Peyer's patch (tissue), 4 donors: ENCODE results near the gene CST9L. TPM values are rescaled to one million over a fixed set of nuclear protein-coding genes. Genes with fewer than 3 reads are reported as not detected.

Experiments
- DNase-seq, 3 donors: peaks; one replicate each; pipeline ENCODE4 v3.0.0-alpha.2; 2017 to 2019
- H3K27ac ChIP-seq, 4 donors: fragments of 200-600 bp; sonication (generic); one replicate each; pipeline ENCODE4 v1.5.1; 2016 to 2019
- H3K27me3 ChIP-seq, 2 donors: fragments of 200-600 bp; sonication (generic); one replicate each; pipeline ENCODE4 v1.5.1; 2019
- H3K36me3 ChIP-seq, 3 donors: fragments of 200-600 bp; sonication (generic); one replicate each; pipeline ENCODE4 v1.5.1; 2016 to 2019
- H3K4me1 ChIP-seq, 4 donors: fragments of 200-600 bp; sonication (generic); one replicate each; pipeline ENCODE4 v1.5.1; 2016 to 2019
- H3K4me3 ChIP-seq, 4 donors: fragments of 200-600 bp; sonication (generic); 1 replicate in 3 of 4; 2 replicates in 1 of 4; pipeline ENCODE4 v1.5.1; 2016 to 2019; ENCODE audit warnings: mild to moderate bottlenecking in 1 of 4
- H3K9me3 ChIP-seq, 4 donors: fragments of 200-600 bp; sonication (generic); one replicate each; pipeline ENCODE4 v1.5.1; 2016 to 2019; ENCODE audit warnings: mild to moderate bottlenecking in 1 of 4
- CTCF ChIP-seq, 6 experiments: fragments of 450-650 bp in 4 of 6; fragments of 200-600 bp in 2 of 6; sonication (generic) in 1 of 6; IDR thresholded peaks; one replicate each; pipeline ENCODE4 v1.5.1; 2017 to 2019; ENCODE audit warnings: antibody characterized with exemption in 6 of 6, mild to moderate bottlenecking in 3 of 6, moderate library complexity in 1 of 6
- POLR2A ChIP-seq, 2 donors: fragments of 450-650 bp; IDR thresholded peaks; one replicate each; pipeline ENCODE4 v1.5.1; 2017; ENCODE audit warnings: antibody characterized with exemption in 2 of 2, mild to moderate bottlenecking in 2 of 2, moderate library complexity in 2 of 2
- total RNA-seq, 4 donors: library from RNA; depleted of rRNA; stranded (reverse); fragments of >200 nt; gene quantifications; one replicate each; pipeline ENCODE4 v1.1.0, GENCODE V29; 2016

The CST9L gene
- total RNA-seq, 4 donors from 2014 or later: not detected

DNA sequence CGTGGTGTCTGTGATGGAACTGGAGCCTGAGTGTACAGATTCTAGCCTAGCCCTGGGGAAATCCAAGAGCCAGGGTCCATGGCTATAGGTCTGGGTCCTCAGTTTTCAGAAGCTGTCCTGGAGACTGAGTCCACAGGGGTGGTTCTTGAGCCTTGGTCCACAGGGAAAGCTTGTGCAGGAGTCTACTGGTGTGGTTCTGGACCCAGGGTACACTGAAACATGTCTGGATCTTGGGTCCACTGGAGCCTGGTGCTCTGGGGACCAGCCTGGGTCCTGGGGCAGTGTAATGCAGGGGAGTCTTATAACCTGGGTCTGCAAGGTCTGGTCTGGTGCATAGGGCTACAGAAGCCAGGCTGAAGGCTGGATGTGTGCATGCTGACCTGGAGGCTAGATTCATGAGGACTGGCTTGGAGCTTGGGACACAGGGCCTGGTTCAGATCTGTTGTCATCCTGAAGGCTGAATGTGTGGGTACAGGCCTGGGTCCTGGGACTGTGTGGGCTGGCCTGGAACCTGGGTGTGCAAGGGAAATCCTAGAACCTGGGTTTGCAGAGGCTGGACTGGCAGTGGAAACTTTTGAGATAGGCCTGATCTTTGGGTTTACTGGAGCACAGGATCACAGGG is 5.5 kb downstream of the CST9L start:
- no peaks in the 10 kb centered on the region for H3K27me3 ChIP-seq
- TF ChIP-seq POLR2A (IDR thresholded peaks at IDR 0.05) (no peak), CTCF (IDR thresholded peaks at IDR 0.05) (no peak)
- H3K4me3 ChIP-seq: no peak overlapping the region
- H3K27ac ChIP-seq: no peak overlapping the region
- H3K36me3 ChIP-seq: no peaks in the 10 kb centered on the region
- H3K4me1 ChIP-seq: no peaks in the 10 kb centered on the region
- DNase-seq: no peak
- H3K9me3 ChIP-seq: peaks cover 0 to 8% (median 0%) of the 10 kb centered on the region in 4 donors

DNA sequence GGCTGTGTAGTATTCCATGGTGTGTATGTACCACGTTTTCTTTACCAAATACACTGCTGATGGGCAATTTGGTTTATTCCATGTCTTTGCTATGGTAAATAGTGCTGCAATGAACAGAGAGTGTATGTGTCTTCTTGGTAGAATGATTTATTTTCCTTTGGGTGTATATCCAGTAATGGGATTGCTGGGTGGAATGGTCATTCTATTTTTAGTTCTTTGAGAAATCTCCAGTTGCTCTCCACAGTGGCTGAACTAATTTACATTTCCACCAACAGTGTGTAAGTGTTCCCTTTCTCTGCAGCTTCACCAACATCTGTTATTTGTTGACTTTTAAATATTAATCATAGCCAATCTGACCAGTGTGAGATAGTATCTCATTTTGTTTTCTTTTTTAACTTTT is 13.9 kb downstream of the CST9L start:
- no peaks in the 10 kb centered on the region for H3K9me3 ChIP-seq
- DNase-seq: no peak
- H3K4me1 ChIP-seq: no peaks in the 10 kb centered on the region
- no peak overlapping the region for H3K27ac ChIP-seq
- H3K4me3 ChIP-seq: no peak overlapping the region
- no peaks in the 10 kb centered on the region for H3K36me3 ChIP-seq
- TF ChIP-seq POLR2A (IDR thresholded peaks at IDR 0.05) (no peak), CTCF (IDR thresholded peaks at IDR 0.05) (no peak)
- no peaks in the 10 kb centered on the region for H3K27me3 ChIP-seq

GRCh38 chr20:23551786-23552185 is 16.5 kb downstream of the CST9L start:
- no peaks in the 10 kb centered on the region for H3K36me3 ChIP-seq
- no peak overlapping the region for H3K27ac ChIP-seq
- DNase-seq: no peak
- H3K4me3 ChIP-seq: no peak overlapping the region
- H3K27me3 ChIP-seq: no peaks in the 10 kb centered on the region
- no peaks in the 10 kb centered on the region for H3K4me1 ChIP-seq
- TF ChIP-seq POLR2A (IDR thresholded peaks at IDR 0.05): no peak
- TF ChIP-seq CTCF (IDR thresholded peaks at IDR 0.05): no peak
- H3K9me3 ChIP-seq: no peaks in the 10 kb centered on the region

DNA sequence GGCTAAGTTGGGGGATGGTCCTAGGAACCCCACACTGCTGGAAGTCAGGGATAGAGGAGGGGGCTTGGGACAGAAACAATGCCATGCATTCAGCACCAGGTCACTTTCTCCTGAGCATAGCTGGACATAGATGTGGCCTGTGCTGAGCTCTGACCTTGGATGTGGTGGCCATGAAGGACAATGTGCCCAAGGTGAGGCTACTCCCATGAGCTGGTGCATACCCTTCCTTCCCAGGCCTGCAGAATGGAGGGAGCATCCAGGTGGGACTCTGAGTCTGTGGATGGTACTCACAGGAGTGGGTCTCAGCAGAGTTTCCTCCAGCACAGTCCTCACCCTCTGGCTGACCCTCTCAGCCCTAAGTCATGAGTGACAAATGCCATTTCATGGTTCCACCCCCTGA is 16.9 kb downstream of the CST9L start:
- Histone ChIP-seq H3K27ac (no peak overlapping the region), H3K4me3 (no peak overlapping the region), H3K27me3 (no peaks in the 10 kb centered on the region), H3K36me3 (no peaks in the 10 kb centered on the region), H3K9me3 (no peaks in the 10 kb centered on the region), H3K4me1 (no peaks in the 10 kb centered on the region)
- TF ChIP-seq CTCF (IDR thresholded peaks at IDR 0.05) (no peak), POLR2A (IDR thresholded peaks at IDR 0.05) (no peak)
- no peak for DNase-seq

DNA sequence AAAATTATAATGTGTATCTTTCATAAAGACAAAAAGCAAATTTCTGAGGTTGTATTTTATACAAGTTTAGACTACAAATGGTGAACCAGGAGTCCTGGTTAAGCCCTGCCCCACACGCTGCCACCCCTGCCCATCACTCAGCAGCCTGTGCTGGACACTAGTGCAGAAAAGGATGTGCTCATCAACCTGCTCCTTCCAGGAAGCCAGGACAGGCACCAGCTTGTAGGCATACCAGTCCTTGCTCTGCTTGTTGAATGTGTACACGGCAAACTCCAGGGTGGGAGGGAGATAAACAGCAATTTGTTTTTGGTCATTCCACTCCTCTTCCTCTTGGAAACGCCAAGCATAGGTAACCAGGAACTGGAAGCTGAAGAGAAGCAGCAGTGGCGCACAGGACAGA is 18.1 kb downstream of the CST9L start:
- Histone ChIP-seq H3K4me3 (no peak overlapping the region), H3K27ac (no peak overlapping the region), H3K9me3 (no peaks in the 10 kb centered on the region), H3K4me1 (no peaks in the 10 kb centered on the region), H3K27me3 (no peaks in the 10 kb centered on the region), H3K36me3 (no peaks in the 10 kb centered on the region)
- DNase-seq: no peak
- TF ChIP-seq CTCF (IDR thresholded peaks at IDR 0.05): no peak
- no peak for TF ChIP-seq POLR2A (IDR thresholded peaks at IDR 0.05)

- no peak for DNase-seq
- no peaks in the 10 kb centered on the region for H3K27me3 ChIP-seq
- no peak overlapping the region for H3K4me3 ChIP-seq
- H3K27ac ChIP-seq: no peak overlapping the region
- H3K36me3 ChIP-seq: no peaks in the 10 kb centered on the region
- TF ChIP-seq CTCF (IDR thresholded peaks at IDR 0.05) (no peak), POLR2A (IDR thresholded peaks at IDR 0.05) (no peak)
- no peaks in the 10 kb centered on the region for H3K4me1 ChIP-seq
- H3K9me3 ChIP-seq: no peaks in the 10 kb centered on the region
Measured at GRCh38 chr20:23548408-23548807, 19.9 kb downstream of the CST9L start.
